ENCODE measurements around the gene SPATA4. TPM values are rescaled to one million over a fixed set of nuclear protein-coding genes. Genes with fewer than 3 reads are reported as not detected.

The SPATA4 gene
- total RNA-seq, 4 donors from 2014 or later, result not detected

DNA sequence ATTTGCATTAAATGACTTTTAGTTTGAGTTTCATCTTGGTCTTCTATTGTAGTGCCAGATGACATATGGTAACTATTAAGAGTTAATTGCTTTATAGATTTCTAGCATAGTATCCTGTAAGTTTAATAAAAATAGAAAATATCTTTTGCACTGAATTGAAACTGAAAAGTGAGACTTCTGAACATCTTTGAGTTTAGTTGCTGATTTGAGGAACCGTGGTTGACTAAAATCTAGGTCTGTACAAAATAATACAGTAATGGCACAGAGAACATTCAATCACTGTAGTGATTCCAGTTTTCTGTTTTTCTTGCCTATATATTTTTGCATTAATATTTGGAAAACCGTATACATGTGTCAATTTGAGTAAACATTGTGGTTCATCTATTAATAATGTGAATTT, 60.7 kb downstream of the SPATA4 start:
- 52 to 58% methylated on average over 2 of the region's 2 CpGs for WGBS, 2 donors
- Histone ChIP-seq H3K4me1 (no peaks in the 10 kb centered on the region), H3K27me3 (no peaks in the 10 kb centered on the region), H3K4me3 (no peak overlapping the region), H3K9me3 (no peaks in the 10 kb centered on the region), H3K36me3 (no peaks in the 10 kb centered on the region), H3K27ac (no peak overlapping the region)
- TF ChIP-seq POLR2A (IDR thresholded peaks at IDR 0.05), result no peak
- TF ChIP-seq, protein P1, sequence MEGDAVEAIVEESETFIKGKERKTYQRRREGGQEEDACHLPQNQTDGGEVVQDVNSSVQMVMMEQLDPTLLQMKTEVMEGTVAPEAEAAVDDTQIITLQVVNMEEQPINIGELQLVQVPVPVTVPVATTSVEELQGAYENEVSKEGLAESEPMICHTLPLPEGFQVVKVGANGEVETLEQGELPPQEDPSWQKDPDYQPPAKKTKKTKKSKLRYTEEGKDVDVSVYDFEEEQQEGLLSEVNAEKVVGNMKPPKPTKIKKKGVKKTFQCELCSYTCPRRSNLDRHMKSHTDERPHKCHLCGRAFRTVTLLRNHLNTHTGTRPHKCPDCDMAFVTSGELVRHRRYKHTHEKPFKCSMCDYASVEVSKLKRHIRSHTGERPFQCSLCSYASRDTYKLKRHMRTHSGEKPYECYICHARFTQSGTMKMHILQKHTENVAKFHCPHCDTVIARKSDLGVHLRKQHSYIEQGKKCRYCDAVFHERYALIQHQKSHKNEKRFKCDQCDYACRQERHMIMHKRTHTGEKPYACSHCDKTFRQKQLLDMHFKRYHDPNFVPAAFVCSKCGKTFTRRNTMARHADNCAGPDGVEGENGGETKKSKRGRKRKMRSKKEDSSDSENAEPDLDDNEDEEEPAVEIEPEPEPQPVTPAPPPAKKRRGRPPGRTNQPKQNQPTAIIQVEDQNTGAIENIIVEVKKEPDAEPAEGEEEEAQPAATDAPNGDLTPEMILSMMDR (IDR thresholded peaks at IDR 0.05), result no peak
- intact Hi-C loops (cut with DNase I), result no loop called here
- DNase-seq, result no peak

Other genes starting within 250 kb of the SPATA4 start
- gene WDR17, start 129.7 kb downstream of the SPATA4 start, total RNA-seq, result 1 to 10 TPM in 2 of 4 donors, under 1 TPM in 1, not detected in 1; 0.11 to 2.4 (median 1.3) TPM
- 1 to 10 TPM in 1 of 4 donors, under 1 TPM in 3; 0.13 to 4.0 (median 0.24) TPM for gene ASB5, start 73.6 kb upstream of the SPATA4 start, total RNA-seq
- 10 to 100 TPM; 48.7 to 61.8 (median 54.3) TPM for gene SPCS3, start 124.4 kb upstream of the SPATA4 start, total RNA-seq

Measured in esophagus squamous epithelium (tissue), 5 donors.